ENCODE results near the gene ITGB1. TPM values are rescaled to one million over a fixed set of nuclear protein-coding genes. Genes with fewer than 3 reads are reported as not detected.

ITGB1 gene
- total and polyA plus RNA-seq, 9 of the 15 experiments (the other 6 are each of a cell fraction or from before 2014, with no cell fraction given): 40.2 to 194 (median 155) TPM

DNA sequence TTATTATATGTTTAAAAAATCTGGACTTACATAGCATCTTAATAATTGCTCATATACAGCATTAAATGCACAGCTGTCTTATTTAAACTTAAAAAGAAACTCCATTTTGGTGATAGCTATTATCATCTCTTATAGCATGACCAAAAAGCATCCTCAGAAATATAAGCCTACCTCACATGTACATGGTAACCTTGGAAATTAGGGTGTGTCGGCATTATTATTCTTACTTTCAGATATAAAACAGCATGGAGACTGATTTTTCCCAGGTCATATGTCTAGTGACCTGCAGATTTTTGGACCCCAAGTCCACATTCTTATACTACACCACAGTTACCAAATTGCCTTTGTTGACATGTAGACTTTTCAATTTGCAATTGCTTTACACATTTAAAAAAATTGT lies 29.1 kb upstream of the ITGB1 start (continued):
- TF ChIP-seq, protein P1, sequence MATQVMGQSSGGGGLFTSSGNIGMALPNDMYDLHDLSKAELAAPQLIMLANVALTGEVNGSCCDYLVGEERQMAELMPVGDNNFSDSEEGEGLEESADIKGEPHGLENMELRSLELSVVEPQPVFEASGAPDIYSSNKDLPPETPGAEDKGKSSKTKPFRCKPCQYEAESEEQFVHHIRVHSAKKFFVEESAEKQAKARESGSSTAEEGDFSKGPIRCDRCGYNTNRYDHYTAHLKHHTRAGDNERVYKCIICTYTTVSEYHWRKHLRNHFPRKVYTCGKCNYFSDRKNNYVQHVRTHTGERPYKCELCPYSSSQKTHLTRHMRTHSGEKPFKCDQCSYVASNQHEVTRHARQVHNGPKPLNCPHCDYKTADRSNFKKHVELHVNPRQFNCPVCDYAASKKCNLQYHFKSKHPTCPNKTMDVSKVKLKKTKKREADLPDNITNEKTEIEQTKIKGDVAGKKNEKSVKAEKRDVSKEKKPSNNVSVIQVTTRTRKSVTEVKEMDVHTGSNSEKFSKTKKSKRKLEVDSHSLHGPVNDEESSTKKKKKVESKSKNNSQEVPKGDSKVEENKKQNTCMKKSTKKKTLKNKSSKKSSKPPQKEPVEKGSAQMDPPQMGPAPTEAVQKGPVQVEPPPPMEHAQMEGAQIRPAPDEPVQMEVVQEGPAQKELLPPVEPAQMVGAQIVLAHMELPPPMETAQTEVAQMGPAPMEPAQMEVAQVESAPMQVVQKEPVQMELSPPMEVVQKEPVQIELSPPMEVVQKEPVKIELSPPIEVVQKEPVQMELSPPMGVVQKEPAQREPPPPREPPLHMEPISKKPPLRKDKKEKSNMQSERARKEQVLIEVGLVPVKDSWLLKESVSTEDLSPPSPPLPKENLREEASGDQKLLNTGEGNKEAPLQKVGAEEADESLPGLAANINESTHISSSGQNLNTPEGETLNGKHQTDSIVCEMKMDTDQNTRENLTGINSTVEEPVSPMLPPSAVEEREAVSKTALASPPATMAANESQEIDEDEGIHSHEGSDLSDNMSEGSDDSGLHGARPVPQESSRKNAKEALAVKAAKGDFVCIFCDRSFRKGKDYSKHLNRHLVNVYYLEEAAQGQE (IDR thresholded peaks at IDR 0.05; ENCODE audit: borderline replicate concordance): no peak
- TF ChIP-seq, protein P1 (CRISPR knock-in tag; IDR thresholded peaks at IDR 0.05; ENCODE audit: low read depth): no peak
